Astrocyte (in vitro differentiated cells and primary cell): ENCODE results near the gene RP2. TPM values are rescaled to one million over a fixed set of nuclear protein-coding genes. Genes with fewer than 3 reads are reported as not detected.

Experiments
- DNase-seq: peaks from one replicate; pipeline ENCODE4 v3.0.0-alpha.2; 2010; ENCODE audit warnings: low read depth
- FAIRE-seq: peaks from 2 replicates; lab custom pipeline; 2011; peaks lifted over from hg19 to GRCh38; lab: Jason Lieb, UNC
- H2AFZ ChIP-seq: 2 replicates; pipeline ENCODE4 v1.6.0; 2012; ENCODE audit warnings: low read depth, low read length, inconsistent platforms
- H3K27ac ChIP-seq: 2 replicates; pipeline ENCODE4 v1.5.1; 2011; ENCODE audit warnings: low read depth, low read length, inconsistent platforms
- H3K27me3 ChIP-seq: 2 replicates; pipeline ENCODE4 v1.6.0; 2011; ENCODE audit warnings: low read length, inconsistent platforms; ENCODE audit not compliant: insufficient read depth
- H3K36me3 ChIP-seq: 2 replicates; pipeline ENCODE4 v1.5.1; 2011; ENCODE audit warnings: low read length, inconsistent platforms; ENCODE audit not compliant: insufficient read depth
- H3K4me1 ChIP-seq: 2 replicates; pipeline ENCODE4 v1.5.1; 2011; ENCODE audit warnings: low read length, inconsistent platforms; ENCODE audit not compliant: insufficient read depth
- H3K4me2 ChIP-seq: 2 replicates; pipeline ENCODE4 v1.6.0; 2012; ENCODE audit warnings: low read length, inconsistent platforms
- H3K4me3 ChIP-seq: 2 replicates; pipeline ENCODE4 v1.5.1; 2011; ENCODE audit warnings: low read depth, mild to moderate bottlenecking, low read length, inconsistent platforms; ENCODE audit not compliant: insufficient read depth
- H3K79me2 ChIP-seq: 2 replicates; pipeline ENCODE4 v1.6.0; 2012; ENCODE audit warnings: mild to moderate bottlenecking, low read length, inconsistent platforms; ENCODE audit not compliant: insufficient read depth
- H3K9ac ChIP-seq: 2 replicates; pipeline ENCODE4 v1.6.0; 2012; ENCODE audit warnings: mild to moderate bottlenecking, low read length, inconsistent platforms
- H3K9me3 ChIP-seq: 2 replicates; pipeline ENCODE4 v1.5.1; 2012; ENCODE audit warnings: low read depth, mild to moderate bottlenecking, low read length, inconsistent platforms; ENCODE audit not compliant: insufficient read depth
- H4K20me1 ChIP-seq: 2 replicates; pipeline ENCODE4 v1.6.0; 2012; ENCODE audit warnings: low read length, inconsistent platforms; ENCODE audit not compliant: insufficient read depth
- H3K27ac Mint-ChIP-seq: one replicate; pipeline ENCODE4 v1.8.0; 2021; ENCODE audit warnings: mild to moderate bottlenecking, mixed read lengths; ENCODE audit not compliant: unreplicated experiment
- H3K27me3 Mint-ChIP-seq: one replicate; pipeline ENCODE4 v1.8.0; 2021; ENCODE audit warnings: low read depth, mixed read lengths; ENCODE audit not compliant: unreplicated experiment
- H3K36me3 Mint-ChIP-seq: one replicate; pipeline ENCODE4 v1.8.0; 2021; ENCODE audit warnings: low read depth, mixed read lengths; ENCODE audit not compliant: unreplicated experiment
- H3K4me1 Mint-ChIP-seq: one replicate; pipeline ENCODE4 v1.8.0; 2021; ENCODE audit warnings: low read depth, mixed read lengths; ENCODE audit not compliant: unreplicated experiment
- H3K4me3 Mint-ChIP-seq: one replicate; pipeline ENCODE4 v1.8.0; 2021; ENCODE audit warnings: mild to moderate bottlenecking, moderate library complexity, mixed read lengths; ENCODE audit not compliant: unreplicated experiment
- H3K9me3 Mint-ChIP-seq: one replicate; pipeline ENCODE4 v1.8.0; 2021; ENCODE audit warnings: mild to moderate bottlenecking, mixed read lengths; ENCODE audit not compliant: unreplicated experiment
- CTCF ChIP-seq: IDR thresholded peaks from 2 replicates; pipeline ENCODE4 v1.5.1; 2011; ENCODE audit warnings: low read depth, mild to moderate bottlenecking, inconsistent platforms, low read length, moderate library complexity; ENCODE audit not compliant: insufficient read depth
- EZH2 ChIP-seq: IDR thresholded peaks from 2 replicates; pipeline ENCODE4 v1.6.1; 2012; ENCODE audit warnings: mild to moderate bottlenecking, low read length, inconsistent platforms; ENCODE audit not compliant: insufficient read depth
- total RNA-seq: library from RNA; stranded (reverse); gene quantifications from 2 replicates; pipeline ENCODE4 v1.2.1, GENCODE V29; 2021

RP2 gene
- total RNA-seq, 1 donor from 2014 or later = 20.5 TPM

- H3K4me1 Mint-ChIP-seq = peaks cover 20% of the 10 kb centered on the region
- FAIRE-seq = peak; percentile 93
- no peak overlapping the region for H3K27ac Mint-ChIP-seq
- Histone ChIP-seq H3K4me2 (peak overlapping the region; percentile 83), H3K9ac (no peak overlapping the region), H3K9me3 (no peaks in the 10 kb centered on the region), H2AFZ (peak overlapping the region; percentile 1), H3K79me2 (no peaks in the 10 kb centered on the region), H3K4me3 (no peak overlapping the region), H3K27ac (peak overlapping the region; percentile 2), H3K4me1 (peaks cover 24% of the 10 kb centered on the region), H3K36me3 (no peaks in the 10 kb centered on the region), H3K27me3 (no peaks in the 10 kb centered on the region), H4K20me1 (no peaks in the 10 kb centered on the region)
- no peaks in the 10 kb centered on the region for H3K9me3 Mint-ChIP-seq
- H3K36me3 Mint-ChIP-seq = no peaks in the 10 kb centered on the region
- H3K27me3 Mint-ChIP-seq = no peaks in the 10 kb centered on the region
- TF ChIP-seq CTCF = no peak
- no peak for TF ChIP-seq EZH2
- no peak for DNase-seq
- H3K4me3 Mint-ChIP-seq = no peak overlapping the region
These were observed 43.3 kb upstream of the RP2 start for GRCh38 chrX:46793386-46794143.

- TF ChIP-seq EZH2 (no peak), CTCF (peak; percentile 77)
- Histone ChIP-seq H3K4me2 (no peak overlapping the region), H3K9ac (no peak overlapping the region), H3K9me3 (no peaks in the 10 kb centered on the region), H4K20me1 (no peaks in the 10 kb centered on the region), H3K27ac (no peak overlapping the region), H2AFZ (no peak overlapping the region), H3K79me2 (no peaks in the 10 kb centered on the region), H3K4me1 (peaks cover 18% of the 10 kb centered on the region), H3K27me3 (no peaks in the 10 kb centered on the region), H3K4me3 (no peak overlapping the region), H3K36me3 (no peaks in the 10 kb centered on the region)
- no peaks in the 10 kb centered on the region for H3K36me3 Mint-ChIP-seq
- H3K27ac Mint-ChIP-seq = no peak overlapping the region
- peak; percentile 19 for DNase-seq
- FAIRE-seq = peak; percentile 78
- H3K27me3 Mint-ChIP-seq = no peaks in the 10 kb centered on the region
- no peaks in the 10 kb centered on the region for H3K9me3 Mint-ChIP-seq
- H3K4me3 Mint-ChIP-seq = no peak overlapping the region
- H3K4me1 Mint-ChIP-seq = peaks cover 13% of the 10 kb centered on the region
These were observed 40.2 kb upstream of the RP2 start for GRCh38 chrX:46796574-46797191.

GRCh38 chrX:46803140-46803539 lies 33.7 kb upstream of the RP2 start:
- Mint-ChIP-seq H3K4me3 (no peak overlapping the region), H3K36me3 (no peaks in the 10 kb centered on the region), H3K27ac (no peak overlapping the region), H3K9me3 (no peaks in the 10 kb centered on the region), H3K4me1 (no peaks in the 10 kb centered on the region), H3K27me3 (no peaks in the 10 kb centered on the region)
- H3K27me3 ChIP-seq = no peaks in the 10 kb centered on the region
- DNase-seq = no peak
- no peaks in the 10 kb centered on the region for H3K9me3 ChIP-seq
- no peak overlapping the region for H3K27ac ChIP-seq
- no peak for FAIRE-seq
- H3K4me2 ChIP-seq = no peak overlapping the region
- H3K4me1 ChIP-seq = no peaks in the 10 kb centered on the region
- H4K20me1 ChIP-seq = no peaks in the 10 kb centered on the region
- no peak overlapping the region for H3K9ac ChIP-seq
- no peak overlapping the region for H3K4me3 ChIP-seq
- H2AFZ ChIP-seq = no peak overlapping the region
- H3K36me3 ChIP-seq = no peaks in the 10 kb centered on the region
- H3K79me2 ChIP-seq = no peaks in the 10 kb centered on the region
- peak; percentile 5 for TF ChIP-seq CTCF
- no peak for TF ChIP-seq EZH2
